Ishikawa (cell line): ENCODE data around the gene LILRB3.

Experiments used
- CEBPB ChIP-seq: IDR thresholded peaks from 2 replicates; pipeline ENCODE4 v1.6.1; 2012
- CREB1 ChIP-seq: IDR thresholded peaks from 2 replicates; pipeline ENCODE4 v1.6.1; 2012; ENCODE audit warnings: low read depth
- EP300 ChIP-seq: IDR thresholded peaks from 2 replicates; pipeline ENCODE4 v1.6.1; 2012; ENCODE audit warnings: borderline replicate concordance
- FOXM1 ChIP-seq: IDR thresholded peaks from 2 replicates; pipeline ENCODE4 v1.6.1; 2012; ENCODE audit warnings: low read depth, borderline replicate concordance
- NFIC ChIP-seq: IDR thresholded peaks from 2 replicates; pipeline ENCODE4 v1.6.1; 2012
- RAD21 ChIP-seq: IDR thresholded peaks from 2 replicates; pipeline ENCODE4 v1.6.1; 2012; ENCODE audit warnings: low read depth
- TAF1 ChIP-seq: IDR thresholded peaks from 2 replicates; pipeline ENCODE4 v1.6.1; 2012; ENCODE audit warnings: low read depth, mild to moderate bottlenecking
- TCF12 ChIP-seq: IDR thresholded peaks from 2 replicates; pipeline ENCODE4 v1.6.1; 2012; ENCODE audit warnings: low read depth
- TF ChIP-seq, protein P1 (sequence below): IDR thresholded peaks from 2 replicates; pipeline ENCODE4 v1.6.1; 2012
- TF ChIP-seq, protein P2 (sequence below): IDR thresholded peaks from 2 replicates; pipeline ENCODE4 v1.6.1; 2012
- TF ChIP-seq, protein P3 (sequence below): IDR thresholded peaks from 2 replicates; pipeline ENCODE4 v1.6.1; 2012; ENCODE audit warnings: low read depth, mild to moderate bottlenecking

DNA sequence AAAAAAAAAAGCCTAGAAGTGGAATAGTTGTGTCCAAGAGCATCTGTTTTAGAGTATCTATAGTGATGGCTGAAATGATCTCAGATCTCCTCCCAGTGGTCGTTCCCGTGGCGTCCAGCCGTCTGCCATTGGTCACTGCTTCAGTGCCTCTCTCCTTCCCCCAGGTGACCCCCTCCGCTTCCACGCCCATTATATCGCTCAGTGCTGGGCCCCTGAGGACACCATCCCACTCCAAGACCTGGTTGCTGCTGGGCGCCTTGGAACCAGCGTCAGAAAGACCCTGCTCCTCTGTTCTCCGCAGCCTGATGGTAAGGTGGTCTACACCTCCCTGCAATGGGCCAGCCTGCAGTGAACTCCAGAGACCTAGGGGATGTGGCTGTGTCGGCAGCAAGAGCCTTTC lies 29.8 kb downstream of the LILRB3 start:
- TF ChIP-seq, protein P1, sequence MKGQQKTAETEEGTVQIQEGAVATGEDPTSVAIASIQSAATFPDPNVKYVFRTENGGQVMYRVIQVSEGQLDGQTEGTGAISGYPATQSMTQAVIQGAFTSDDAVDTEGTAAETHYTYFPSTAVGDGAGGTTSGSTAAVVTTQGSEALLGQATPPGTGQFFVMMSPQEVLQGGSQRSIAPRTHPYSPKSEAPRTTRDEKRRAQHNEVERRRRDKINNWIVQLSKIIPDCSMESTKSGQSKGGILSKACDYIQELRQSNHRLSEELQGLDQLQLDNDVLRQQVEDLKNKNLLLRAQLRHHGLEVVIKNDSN = no peak
- TF ChIP-seq, protein P2, sequence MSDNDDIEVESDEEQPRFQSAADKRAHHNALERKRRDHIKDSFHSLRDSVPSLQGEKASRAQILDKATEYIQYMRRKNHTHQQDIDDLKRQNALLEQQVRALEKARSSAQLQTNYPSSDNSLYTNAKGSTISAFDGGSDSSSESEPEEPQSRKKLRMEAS = no peak
- no peak for TF ChIP-seq CREB1
- no peak for TF ChIP-seq RAD21
- TF ChIP-seq TAF1 = no peak
- no peak for TF ChIP-seq EP300
- no peak for TF ChIP-seq CEBPB
- TF ChIP-seq TCF12 = no peak
- TF ChIP-seq, protein P3, sequence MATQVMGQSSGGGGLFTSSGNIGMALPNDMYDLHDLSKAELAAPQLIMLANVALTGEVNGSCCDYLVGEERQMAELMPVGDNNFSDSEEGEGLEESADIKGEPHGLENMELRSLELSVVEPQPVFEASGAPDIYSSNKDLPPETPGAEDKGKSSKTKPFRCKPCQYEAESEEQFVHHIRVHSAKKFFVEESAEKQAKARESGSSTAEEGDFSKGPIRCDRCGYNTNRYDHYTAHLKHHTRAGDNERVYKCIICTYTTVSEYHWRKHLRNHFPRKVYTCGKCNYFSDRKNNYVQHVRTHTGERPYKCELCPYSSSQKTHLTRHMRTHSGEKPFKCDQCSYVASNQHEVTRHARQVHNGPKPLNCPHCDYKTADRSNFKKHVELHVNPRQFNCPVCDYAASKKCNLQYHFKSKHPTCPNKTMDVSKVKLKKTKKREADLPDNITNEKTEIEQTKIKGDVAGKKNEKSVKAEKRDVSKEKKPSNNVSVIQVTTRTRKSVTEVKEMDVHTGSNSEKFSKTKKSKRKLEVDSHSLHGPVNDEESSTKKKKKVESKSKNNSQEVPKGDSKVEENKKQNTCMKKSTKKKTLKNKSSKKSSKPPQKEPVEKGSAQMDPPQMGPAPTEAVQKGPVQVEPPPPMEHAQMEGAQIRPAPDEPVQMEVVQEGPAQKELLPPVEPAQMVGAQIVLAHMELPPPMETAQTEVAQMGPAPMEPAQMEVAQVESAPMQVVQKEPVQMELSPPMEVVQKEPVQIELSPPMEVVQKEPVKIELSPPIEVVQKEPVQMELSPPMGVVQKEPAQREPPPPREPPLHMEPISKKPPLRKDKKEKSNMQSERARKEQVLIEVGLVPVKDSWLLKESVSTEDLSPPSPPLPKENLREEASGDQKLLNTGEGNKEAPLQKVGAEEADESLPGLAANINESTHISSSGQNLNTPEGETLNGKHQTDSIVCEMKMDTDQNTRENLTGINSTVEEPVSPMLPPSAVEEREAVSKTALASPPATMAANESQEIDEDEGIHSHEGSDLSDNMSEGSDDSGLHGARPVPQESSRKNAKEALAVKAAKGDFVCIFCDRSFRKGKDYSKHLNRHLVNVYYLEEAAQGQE = no peak
- TF ChIP-seq FOXM1 = no peak
- no peak for TF ChIP-seq NFIC
